HG03439 (cell line): ENCODE results near the gene C7orf57.
"Not testable (repeated sequence)": the region's sequence is repeated elsewhere in the genome, so short reads cannot be mapped to it uniquely, and the experiment has no call there.

ENCODE experiments used
- ATAC-seq: cut with Tn5 transposase; IDR thresholded peaks from one replicate; pipeline ENCODE4 v1.9.1; 2021; ENCODE audit warnings: mild to moderate bottlenecking, moderate library complexity; ENCODE audit not compliant: unreplicated experiment

C7orf57 gene

DNA sequence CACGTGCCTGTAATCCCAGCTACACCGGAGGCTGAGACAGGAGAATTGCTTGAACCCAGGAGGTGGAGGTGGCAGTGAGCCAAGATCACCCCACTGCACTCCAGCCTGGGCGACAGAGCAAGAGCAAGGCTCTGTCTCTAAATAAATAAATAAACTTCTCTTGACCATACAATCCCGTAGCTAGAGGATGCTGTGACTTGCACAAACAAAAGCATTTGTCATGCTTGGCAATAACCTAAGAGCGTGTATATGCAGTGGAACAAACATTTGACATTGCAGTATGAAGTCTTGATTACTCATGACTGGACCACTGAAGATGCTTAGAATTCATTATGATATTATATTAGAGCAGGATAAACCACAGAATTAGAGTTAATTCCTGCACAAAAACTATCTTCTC is 1.4 kb upstream of the C7orf57 start:
- ATAC-seq, result no peak

DNA sequence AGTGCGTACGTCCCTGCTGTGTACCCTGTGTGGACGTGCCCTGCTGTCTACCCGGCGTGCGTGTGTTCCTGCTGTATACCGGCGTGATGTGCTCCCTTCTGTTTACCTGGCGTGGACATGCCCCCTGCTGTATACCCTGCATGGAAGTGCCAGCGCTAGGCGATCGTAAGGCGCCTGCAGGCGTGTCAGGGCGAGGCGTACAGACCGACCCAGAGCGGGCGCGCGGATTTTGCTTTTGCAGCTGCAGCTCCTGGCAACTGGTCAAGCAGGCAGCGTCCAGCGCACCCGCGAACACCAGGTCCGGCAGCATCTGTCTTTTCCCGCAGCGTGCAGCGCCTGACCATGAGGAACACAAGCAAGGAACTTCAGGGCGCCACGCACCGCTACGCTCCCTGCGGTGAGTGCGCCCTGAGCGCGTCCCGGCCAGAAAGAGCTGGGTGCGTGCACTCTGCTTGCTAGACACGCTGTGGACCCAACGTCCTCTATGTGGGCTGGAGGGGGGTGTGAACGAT is 680 bp downstream of the C7orf57 start:
- ATAC-seq, result no peak

DNA sequence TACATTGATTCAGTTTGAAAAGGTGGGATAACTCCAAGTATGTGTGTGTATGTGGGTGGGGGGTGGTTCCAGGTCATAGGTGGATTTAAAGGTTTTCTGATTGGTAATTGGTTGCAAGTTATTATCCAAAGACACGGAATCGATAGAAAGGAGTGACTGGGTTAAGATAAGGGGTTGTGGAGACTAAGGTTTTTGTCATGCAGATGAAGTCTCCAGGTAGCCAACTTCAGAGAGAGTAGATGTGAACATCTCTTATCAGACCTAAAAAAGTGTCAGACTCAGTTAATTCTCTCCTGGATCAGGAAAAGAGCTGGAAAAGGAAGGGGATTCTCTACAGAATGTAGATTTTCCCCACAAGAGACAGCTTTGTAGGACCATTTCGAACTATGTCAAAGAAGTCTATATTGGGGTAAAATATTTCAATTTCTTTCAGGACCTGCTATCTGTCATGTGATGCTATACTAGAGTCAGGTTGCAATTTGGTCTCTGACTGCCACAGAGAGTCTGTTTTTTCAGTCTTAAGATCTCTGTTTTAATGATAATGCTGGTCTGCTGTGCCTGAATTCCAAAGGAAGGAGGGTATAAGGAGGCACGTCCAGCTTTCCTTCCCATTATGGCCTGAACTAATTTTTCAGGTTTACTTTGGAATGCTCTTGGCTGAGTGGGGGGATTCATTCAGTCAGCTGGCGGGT is 3.6 kb downstream of the C7orf57 start:
- no peak for ATAC-seq

DNA sequence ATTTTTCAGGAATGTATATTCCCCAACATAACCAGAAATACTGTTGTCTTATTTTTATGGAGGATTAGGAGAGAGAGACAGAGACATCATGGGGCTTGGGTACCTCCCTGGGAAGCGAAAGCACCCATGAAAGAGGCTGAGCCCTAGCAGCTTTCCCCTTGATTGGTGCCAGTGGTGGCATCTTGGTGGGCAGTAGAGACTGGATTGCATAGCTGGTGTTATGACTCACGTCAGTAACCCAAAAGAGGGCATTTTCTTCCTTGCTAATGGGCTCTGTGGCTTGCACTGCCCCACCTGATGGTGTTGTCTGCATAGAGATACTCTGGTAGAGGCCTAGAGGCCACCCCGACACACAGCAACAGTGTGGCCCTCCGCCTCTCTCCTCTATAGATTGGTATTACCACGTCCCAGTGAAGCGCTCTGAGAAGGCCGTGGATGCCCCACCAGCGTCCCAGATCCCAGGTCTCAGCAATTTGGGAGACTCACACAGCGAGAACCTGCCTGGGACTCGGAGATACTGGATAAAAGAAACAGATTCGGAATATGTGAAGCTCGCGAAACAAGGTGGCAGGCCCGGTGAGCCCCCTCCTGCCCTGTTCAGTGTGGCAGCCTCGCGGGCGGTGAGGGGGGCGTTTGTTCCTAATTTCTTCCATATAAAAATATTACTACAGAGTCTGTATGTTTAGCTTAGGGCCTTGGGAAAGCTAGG is 5.8 kb downstream of the C7orf57 start:
- ATAC-seq, result no peak

DNA sequence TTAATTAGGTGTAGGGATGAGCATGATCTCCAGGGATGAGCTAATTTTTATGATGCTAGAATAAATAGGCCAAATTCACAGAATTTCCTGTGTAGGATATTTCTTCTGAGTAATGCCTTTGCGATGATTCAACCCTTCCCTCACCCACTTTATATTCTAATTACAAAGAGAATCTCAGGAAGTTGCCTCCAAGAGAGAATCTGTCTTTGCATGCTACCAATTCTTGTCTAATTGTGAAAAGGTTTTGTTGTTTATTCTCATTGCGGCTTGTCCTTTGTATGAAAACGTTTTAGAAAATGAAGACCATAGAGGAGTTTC is 6.3 kb downstream of the C7orf57 start:
- no peak for ATAC-seq

DNA sequence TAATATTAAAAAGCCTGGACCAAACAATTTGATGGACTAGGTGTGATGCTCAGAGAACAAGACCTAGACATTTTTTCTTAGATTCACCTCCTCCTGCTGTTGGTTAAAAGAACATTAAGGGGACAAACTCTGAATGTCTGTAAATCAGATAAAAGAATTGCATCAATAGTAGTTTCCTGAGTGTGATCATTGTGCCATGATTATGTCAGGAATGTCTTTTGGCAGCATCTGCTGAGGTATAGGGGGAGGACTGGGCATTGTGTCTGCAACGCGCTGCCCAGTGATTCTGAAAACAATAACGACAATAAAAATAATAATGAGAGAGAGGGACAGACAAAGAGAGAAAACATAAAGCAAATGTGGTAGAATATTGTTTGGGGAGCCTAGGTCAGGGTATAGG is 6.9 kb downstream of the C7orf57 start:
- no peak for ATAC-seq

DNA sequence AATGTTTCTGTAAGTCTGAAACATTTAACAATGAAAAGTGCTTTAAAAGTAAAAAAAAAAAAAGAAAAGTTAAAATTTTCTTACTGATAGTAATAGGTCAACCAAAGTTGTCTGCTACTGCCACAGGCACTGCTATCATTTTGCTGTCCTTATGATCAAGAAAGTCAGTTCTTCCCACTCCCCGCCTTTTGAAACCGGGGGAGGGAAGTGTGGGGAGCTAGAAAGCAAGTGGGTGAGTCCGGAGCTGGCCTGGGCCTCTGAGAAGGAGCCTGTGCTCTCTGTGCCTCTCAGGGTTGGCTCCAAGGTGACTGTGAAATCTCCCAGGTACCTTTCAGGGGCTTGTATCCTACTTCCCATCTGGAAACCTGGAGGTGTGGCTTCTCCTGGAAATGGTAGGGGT is 7.3 kb downstream of the C7orf57 start:
- ATAC-seq, result no peak

DNA sequence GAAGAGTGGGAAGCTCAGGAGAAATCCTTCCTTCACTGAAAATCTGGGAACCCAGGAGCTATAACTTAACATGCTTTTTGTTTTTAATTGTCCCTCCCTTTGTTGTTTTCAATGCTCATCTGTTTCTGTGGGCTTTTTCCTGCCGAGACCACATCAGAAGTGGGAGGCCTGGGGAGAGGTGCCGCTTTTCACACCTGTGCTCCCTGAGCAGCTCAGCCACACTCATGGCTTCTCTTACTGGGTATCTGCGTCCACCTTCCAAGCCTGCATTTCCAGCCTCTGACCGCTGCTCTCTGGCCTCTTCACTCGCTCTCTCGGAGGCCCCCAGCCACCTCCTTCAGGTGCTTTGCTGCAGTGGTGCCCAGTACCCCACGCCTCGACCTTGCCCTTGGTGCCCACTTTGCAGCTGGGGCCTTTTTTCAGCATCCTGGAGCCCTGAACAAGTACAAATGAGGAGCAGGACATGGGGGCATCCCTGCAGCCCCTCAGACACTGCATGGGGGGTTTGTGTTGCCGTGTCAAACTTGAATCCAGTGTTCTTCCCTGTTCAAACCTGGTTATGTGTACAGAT is 9.9 kb downstream of the C7orf57 start:
- ATAC-seq, result no peak

DNA sequence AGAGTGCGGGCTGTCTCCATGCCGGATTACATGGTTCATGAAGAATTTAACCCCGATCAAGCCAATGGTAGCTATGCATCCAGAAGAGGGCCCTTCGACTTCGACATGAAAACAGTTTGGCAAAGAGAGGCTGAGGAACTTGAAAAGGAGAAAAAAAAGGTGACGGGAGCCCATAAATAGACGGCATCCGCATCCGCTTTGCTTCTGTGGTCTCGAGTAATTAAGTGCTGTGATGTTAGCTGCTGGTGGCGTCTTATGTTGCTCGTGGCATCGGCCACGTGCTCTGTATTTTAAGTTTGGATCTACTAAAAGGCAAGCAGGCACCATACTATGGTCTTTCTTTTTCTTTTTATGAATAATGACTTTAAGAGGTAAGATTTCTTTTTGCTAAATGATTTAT is 11.1 kb downstream of the C7orf57 start:
- no peak for ATAC-seq

DNA sequence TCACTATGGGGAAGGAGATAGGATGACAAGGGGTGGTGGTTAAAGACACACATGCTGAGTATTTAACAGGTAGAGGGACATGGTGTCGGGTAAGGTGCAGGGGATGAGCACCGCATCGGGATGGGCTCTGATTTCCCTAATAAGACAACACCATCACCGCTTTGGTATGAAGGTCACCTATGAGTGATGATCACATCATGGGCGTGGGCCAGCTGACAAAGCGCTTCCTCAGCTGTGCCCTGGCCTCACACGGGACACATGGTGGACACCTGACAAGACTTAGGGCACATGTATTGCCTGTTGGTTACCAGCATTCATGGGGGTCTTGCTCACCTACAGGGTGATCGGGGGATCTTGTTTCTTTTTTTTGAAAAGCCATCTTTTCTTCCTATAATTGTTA is 12.8 kb downstream of the C7orf57 start:
- no peak for ATAC-seq

DNA sequence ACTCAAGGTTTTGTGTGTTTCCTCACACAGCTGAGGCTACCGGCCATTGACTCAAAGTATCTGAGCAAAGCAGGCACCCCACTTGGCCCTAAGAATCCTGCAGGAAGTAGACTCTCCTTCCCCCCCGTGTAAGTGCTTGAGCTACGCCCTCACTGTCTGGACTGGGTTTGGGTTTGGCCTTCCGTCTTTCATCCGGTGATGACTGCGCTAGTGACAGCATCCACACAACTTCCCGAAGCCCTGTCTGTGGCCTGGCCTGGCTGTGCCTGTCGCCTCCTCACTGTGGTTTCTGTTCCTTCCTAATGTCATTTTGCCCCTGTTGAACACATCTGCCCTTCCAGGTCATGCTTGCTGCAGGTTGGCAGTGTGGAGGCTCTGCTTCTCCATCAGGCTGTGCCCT is 14.5 kb downstream of the C7orf57 start:
- ATAC-seq, result no peak

DNA sequence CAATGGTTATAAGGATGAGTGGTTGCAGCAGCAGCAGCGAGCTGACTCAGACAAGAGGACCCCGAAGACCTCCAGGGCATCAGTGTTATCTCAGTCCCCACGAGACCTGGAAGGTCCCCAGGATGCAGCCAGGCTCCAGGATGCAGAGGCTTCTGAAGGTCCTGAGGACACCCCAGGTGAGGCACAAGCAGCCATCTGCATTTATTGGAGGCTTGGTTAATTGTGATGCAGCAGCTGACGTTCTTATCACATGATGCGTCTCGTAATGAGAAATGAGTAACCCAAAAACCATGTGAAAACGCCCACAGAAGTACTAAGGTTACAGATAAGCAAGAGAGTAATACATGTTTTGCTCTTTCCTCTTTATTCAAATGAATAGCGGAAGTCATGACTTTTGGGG is 17.4 kb downstream of the C7orf57 start:
- peak; percentile 61 for ATAC-seq

DNA sequence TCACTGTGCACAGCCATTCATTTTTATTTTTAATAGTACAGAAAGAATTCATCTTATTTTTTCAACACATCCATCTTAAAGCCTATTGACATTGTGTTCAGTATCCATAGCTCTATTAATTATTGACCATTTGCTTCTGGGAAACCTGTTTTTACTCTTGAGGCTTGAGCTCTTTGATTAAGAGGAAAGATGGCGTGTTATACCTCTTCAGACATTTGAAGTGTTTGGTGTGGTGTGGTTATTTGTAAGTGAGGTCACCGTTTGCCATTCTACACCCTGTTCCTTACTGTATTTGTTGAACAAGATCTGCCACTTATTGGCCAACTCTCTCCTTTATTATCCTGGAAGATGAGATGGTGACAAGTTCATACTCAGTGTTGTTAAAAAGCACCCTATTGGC is 18.4 kb downstream of the C7orf57 start:
- ATAC-seq, result no peak

DNA sequence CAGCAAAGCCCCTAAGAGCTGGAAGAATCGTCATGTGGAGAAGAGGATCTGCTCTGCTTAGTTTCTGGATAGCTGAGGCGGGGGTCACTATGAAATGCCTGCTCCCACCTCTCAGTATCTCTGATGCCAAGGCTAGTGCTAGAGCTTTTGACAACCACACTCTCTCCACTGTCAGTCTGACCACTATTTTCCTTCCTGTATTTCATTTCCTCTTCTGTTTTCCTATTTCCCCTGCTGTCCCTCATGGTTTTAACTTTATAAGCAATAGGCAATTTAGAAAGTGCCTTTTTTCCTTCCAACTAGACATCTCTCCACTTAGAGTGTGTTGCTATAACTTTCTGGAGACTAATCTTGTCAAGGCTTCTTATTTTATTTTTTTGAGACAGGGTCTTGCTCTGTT is 23.6 kb downstream of the C7orf57 start:
- ATAC-seq, result no peak

DNA sequence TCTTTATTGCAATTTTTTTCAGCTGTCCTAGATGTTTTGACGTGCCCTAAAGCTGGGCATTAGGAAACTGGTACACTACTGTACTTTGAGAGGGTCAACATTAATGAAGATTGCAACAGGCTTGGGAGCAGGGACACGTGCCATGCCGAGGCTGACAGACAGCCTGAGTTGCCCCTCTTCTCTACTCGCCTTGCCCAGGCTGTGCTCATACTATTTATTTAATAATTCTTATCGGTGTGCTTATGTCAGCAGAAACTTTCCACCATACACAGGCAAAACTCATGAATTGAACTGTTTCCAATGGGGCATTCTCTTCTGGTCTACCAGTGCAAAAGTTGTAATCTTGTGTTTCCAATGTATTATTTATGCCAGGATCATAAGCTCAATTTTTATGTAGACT is 24.4 kb downstream of the C7orf57 start:
- no peak for ATAC-seq

DNA sequence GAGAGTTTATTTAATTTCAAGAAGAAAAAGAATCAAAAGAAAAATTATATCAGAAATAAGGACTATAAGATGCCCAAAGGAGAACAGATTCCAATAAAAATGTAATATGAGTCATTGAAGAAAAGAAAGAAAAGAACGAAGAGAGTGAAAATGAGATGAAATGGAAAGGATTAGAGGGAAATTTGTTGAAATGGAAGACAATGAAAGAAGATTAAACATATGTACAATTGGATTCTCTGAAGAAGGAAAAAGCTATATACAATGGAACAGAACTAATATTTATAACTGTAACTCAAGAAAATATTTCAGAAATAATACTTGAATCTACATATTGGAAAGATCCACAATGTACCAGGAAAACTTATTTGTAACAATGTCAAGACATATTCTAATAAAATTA is 28.6 kb downstream of the C7orf57 start:
- no peak for ATAC-seq

DNA sequence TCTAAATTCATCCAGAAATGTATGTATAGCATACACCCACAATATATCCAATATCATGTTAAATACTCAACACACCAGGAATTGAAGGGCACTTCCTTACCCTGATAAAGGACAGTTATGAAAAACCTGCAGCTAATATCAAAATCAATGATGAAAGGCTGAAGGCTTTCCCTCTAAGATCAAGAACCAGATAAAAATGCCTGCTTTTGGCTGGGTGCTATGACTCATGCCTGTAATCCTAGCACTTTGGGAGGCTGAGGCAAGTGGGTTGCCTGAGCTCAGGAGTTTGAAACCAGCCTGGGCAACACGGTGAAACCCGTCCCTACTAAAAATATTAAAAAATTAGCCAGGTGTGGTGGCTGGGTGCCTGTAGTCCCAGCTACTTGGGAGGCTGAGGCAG is 32.1 kb downstream of the C7orf57 start:
- no peak for ATAC-seq

DNA sequence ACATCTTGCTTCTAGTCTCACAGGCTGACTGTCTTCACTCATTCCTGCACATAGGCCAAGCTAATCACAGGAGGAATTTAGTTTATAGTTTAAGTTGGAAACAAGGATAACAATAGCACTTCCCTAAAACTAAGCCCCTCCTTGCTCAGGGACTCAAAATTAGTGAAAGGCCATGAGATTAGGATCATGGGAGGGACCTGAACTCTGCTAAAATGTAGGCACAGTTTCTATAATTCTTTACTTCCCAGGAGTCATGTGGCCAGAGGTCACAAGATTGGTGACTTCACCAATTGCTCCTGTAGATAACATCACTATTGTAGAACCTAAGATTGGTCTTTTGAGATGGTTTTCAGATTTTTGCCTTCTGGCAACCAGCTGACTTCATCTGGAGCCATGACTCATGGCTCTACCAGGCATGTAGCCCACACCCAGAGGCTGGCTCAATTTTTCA is 38.9 kb downstream of the C7orf57 start:
- ATAC-seq, result no peak

DNA sequence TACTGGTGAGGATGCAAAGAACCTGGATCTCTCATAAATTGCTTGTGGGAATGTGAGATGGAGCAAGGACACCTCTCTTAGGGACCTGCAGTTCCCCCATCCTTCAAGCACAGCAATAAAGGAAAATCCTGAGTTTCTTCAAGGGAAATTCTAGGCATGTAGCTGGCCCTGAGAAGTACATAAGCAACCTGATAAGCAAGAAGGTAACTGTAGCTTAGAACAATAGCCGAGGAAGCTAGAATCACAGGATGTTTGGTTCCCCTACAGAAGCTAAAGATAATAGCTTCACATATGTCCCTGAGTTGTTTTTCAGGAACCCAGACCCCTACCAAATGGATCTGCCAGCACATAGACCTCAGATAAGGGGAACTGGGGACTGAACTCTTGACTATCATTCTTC is 42.1 kb downstream of the C7orf57 start:
- ATAC-seq, result no peak

DNA sequence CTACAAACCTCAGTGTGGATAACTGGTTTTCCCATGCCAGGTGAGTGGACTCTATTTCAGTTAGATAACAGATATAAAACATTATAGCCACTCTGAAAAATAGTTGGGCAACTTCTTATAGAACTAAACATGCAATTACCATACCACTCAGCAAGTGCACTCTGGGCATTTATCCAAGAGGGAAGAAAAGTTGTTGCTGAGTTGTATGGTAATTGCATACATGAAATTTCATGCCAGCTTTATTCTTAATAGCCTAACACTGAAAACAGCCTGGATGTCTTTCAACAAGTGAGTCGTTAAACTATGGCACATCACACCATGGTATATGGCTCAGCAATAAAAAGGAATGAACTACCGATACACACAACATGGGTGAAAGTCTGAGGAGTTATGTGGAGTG is 43.1 kb downstream of the C7orf57 start:
- no peak for ATAC-seq

DNA sequence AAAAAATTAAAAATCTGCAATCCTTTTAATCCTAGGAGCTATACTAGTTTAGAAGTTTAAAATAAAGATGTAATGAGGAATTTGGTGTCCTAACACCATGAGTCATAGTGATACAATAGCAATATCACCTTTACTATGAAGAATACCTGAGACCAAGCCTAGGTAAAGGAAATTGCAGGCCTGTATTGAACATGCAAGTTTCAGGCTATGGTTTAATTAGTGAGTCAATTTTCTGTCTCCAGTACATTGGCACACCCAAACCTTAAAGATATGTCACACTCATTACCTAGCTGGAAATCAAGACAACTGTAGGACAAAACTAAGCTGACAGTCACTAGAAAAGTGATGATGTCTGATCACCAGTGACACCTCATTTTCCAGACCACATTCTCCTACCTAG is 47.0 kb downstream of the C7orf57 start:
- ATAC-seq, result not testable (repeated sequence)

DNA sequence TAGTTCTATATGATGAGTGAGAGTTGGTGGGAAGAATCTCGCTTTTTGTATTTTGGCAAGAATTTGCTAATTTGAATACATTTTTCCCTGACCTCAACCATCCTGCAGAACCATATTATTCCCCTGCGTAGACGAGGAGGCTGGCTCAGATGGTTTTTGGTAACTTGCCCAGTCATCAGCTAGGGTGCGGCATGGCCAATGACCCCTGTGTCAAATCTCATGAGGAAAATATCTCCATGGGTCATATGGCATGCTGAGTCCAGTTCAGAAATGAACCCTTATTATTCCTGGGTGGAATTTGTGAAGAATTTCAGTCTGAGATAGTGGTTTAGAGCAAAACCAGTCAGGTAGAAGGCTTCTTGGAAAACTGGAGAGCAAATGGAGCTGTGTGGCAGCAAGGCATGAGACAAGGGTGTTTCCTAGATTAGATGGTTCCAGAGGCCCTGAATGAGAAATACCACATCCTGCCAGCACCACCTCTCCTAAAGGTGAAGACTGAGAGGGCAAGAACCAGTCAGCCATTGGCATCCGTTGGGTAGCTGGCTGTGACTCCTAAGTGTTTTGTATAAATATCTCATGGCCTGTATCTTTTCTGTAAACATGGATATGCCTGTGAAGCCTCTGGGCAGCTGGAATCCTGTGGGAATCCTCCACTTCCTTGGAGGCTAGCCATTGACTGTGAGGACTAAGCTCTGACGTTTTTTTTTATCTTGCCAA is 47.9 kb downstream of the C7orf57 start:
- ATAC-seq, result no peak
